ENCODE measurements around the gene SFPQ. TPM values are rescaled to one million over a fixed set of nuclear protein-coding genes. Genes with fewer than 3 reads are reported as not detected.

The SFPQ gene
- total and polyA plus RNA-seq, 2 of the 8 experiments (the other 6 are each of a cell fraction or from before 2014, with no cell fraction given): 118 to 469 TPM

DNA sequence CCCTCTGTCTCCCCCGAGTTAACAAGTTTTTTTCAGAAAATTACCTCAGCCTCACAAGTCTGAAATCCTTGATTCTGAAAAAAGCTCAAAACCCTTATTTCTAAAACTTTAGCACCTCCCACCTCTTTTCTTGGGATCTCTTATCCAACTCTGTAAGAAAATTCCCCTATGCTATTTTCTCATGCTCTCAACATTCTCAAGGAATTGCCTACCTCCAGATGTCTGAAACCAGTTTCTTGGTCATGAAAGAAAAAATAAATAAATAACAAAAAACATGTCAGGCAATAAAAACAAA is 18.1 kb upstream of the SFPQ start (continued):
- TF ChIP-seq, protein P1, sequence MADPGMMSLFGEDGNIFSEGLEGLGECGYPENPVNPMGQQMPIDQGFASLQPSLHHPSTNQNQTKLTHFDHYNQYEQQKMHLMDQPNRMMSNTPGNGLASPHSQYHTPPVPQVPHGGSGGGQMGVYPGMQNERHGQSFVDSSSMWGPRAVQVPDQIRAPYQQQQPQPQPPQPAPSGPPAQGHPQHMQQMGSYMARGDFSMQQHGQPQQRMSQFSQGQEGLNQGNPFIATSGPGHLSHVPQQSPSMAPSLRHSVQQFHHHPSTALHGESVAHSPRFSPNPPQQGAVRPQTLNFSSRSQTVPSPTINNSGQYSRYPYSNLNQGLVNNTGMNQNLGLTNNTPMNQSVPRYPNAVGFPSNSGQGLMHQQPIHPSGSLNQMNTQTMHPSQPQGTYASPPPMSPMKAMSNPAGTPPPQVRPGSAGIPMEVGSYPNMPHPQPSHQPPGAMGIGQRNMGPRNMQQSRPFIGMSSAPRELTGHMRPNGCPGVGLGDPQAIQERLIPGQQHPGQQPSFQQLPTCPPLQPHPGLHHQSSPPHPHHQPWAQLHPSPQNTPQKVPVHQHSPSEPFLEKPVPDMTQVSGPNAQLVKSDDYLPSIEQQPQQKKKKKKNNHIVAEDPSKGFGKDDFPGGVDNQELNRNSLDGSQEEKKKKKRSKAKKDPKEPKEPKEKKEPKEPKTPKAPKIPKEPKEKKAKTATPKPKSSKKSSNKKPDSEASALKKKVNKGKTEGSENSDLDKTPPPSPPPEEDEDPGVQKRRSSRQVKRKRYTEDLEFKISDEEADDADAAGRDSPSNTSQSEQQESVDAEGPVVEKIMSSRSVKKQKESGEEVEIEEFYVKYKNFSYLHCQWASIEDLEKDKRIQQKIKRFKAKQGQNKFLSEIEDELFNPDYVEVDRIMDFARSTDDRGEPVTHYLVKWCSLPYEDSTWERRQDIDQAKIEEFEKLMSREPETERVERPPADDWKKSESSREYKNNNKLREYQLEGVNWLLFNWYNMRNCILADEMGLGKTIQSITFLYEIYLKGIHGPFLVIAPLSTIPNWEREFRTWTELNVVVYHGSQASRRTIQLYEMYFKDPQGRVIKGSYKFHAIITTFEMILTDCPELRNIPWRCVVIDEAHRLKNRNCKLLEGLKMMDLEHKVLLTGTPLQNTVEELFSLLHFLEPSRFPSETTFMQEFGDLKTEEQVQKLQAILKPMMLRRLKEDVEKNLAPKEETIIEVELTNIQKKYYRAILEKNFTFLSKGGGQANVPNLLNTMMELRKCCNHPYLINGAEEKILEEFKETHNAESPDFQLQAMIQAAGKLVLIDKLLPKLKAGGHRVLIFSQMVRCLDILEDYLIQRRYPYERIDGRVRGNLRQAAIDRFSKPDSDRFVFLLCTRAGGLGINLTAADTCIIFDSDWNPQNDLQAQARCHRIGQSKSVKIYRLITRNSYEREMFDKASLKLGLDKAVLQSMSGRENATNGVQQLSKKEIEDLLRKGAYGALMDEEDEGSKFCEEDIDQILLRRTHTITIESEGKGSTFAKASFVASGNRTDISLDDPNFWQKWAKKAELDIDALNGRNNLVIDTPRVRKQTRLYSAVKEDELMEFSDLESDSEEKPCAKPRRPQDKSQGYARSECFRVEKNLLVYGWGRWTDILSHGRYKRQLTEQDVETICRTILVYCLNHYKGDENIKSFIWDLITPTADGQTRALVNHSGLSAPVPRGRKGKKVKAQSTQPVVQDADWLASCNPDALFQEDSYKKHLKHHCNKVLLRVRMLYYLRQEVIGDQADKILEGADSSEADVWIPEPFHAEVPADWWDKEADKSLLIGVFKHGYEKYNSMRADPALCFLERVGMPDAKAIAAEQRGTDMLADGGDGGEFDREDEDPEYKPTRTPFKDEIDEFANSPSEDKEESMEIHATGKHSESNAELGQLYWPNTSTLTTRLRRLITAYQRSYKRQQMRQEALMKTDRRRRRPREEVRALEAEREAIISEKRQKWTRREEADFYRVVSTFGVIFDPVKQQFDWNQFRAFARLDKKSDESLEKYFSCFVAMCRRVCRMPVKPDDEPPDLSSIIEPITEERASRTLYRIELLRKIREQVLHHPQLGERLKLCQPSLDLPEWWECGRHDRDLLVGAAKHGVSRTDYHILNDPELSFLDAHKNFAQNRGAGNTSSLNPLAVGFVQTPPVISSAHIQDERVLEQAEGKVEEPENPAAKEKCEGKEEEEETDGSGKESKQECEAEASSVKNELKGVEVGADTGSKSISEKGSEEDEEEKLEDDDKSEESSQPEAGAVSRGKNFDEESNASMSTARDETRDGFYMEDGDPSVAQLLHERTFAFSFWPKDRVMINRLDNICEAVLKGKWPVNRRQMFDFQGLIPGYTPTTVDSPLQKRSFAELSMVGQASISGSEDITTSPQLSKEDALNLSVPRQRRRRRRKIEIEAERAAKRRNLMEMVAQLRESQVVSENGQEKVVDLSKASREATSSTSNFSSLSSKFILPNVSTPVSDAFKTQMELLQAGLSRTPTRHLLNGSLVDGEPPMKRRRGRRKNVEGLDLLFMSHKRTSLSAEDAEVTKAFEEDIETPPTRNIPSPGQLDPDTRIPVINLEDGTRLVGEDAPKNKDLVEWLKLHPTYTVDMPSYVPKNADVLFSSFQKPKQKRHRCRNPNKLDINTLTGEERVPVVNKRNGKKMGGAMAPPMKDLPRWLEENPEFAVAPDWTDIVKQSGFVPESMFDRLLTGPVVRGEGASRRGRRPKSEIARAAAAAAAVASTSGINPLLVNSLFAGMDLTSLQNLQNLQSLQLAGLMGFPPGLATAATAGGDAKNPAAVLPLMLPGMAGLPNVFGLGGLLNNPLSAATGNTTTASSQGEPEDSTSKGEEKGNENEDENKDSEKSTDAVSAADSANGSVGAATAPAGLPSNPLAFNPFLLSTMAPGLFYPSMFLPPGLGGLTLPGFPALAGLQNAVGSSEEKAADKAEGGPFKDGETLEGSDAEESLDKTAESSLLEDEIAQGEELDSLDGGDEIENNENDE (IDR thresholded peaks at IDR 0.05; ENCODE audit: insufficient replicate concordance, low read length): no peak
- no peak for TF ChIP-seq MAFK (IDR thresholded peaks at IDR 0.05; ENCODE audit: low read depth, low read length)
- no peak for TF ChIP-seq BCL11A (IDR thresholded peaks at IDR 0.05; ENCODE audit: low read depth in 2 of 2, low read length in 2 of 2)
- TF ChIP-seq POLR2AphosphoS5 (IDR thresholded peaks at IDR 0.05; ENCODE audit: low read depth, low read length): no peak
- TF ChIP-seq SP4 (IDR thresholded peaks at IDR 0.05; ENCODE audit: low read length): no peak
